Right ventricle myocardium inferior (tissue), 1 donor: ENCODE results near the gene DNTT. TPM values are rescaled to one million over a fixed set of nuclear protein-coding genes. Genes with fewer than 3 reads are reported as not detected.

ENCODE experiments used
- total RNA-seq: library from RNA; stranded (reverse); fragmentation: NEBNext Ultra II Directional; extraction: Animal tissue kit (Norgen Biotek cat#: 25700); gene quantifications from one replicate; pipeline ENCODE4 v1.2.1, GENCODE V29; 2021
- donor health status: DM: no; HTN: yes; CAD: no; lungs with severe emphysema.

DNTT gene
- total RNA-seq, 1 donor from 2014 or later, result not detected

Other genes starting within 250 kb of the DNTT start
- gene ZNF518A, start 174.1 kb upstream of the DNTT start, total RNA-seq, result 10.9 TPM
- gene BLNK, start 32.9 kb upstream of the DNTT start, total RNA-seq, result 1.4 TPM
- not detected for gene OPALIN, start 54.6 kb downstream of the DNTT start, total RNA-seq
- 10.8 TPM for gene TLL2, start 209.5 kb downstream of the DNTT start, total RNA-seq